ENCODE data around the gene CACNG4.

CACNG4 gene

GRCh38 chr17:66963909-66964771 is at the start of gene CACNG4:
Gene CACNG4 (plus strand): TSS chr17:66964707. CDS start chr17:66964912, 205 bp downstream.
- H3K4me3 ChIP-seq (ENCODE audit: low read depth, low read length): peak within 1 kb of the TSS; percentile 28
- DNase-seq (ENCODE audit: low read depth): no peak

GRCh38 chr17:66915204-66915611 is 49.3 kb upstream of the CACNG4 start:
- peak; percentile 14 for DNase-seq (ENCODE audit: low read depth)
- peak; percentile 43 for TF ChIP-seq CTCF (conservative IDR thresholded peaks at IDR 0.05; ENCODE audit: low read depth, low read length)
- H3K4me3 ChIP-seq (ENCODE audit: low read depth, low read length): no peak overlapping the region

More at GRCh38 chr17:66963909-66964771, at the start of gene CACNG4:
- no peak for TF ChIP-seq CTCF (conservative IDR thresholded peaks at IDR 0.05; ENCODE audit: low read depth, low read length)

- DNase-seq (ENCODE audit: low read depth): no peak
- no peak overlapping the region for H3K4me3 ChIP-seq (ENCODE audit: low read depth, low read length)
- no peak for TF ChIP-seq CTCF (conservative IDR thresholded peaks at IDR 0.05; ENCODE audit: low read depth, low read length)
Observed at GRCh38 chr17:66915792-66916191, 48.7 kb upstream of the CACNG4 start.

- TF ChIP-seq CTCF (conservative IDR thresholded peaks at IDR 0.05; ENCODE audit: low read depth, low read length): no peak
Observed at GRCh38 chr17:66916946-66917345, 47.6 kb upstream of the CACNG4 start.

GRCh38 chr17:66918896-66919295 is 45.6 kb upstream of the CACNG4 start:
- DNase-seq (ENCODE audit: low read depth): no peak
- no peak for TF ChIP-seq CTCF (conservative IDR thresholded peaks at IDR 0.05; ENCODE audit: low read depth, low read length)
- H3K4me3 ChIP-seq (ENCODE audit: low read depth, low read length): no peak overlapping the region

More at GRCh38 chr17:66916946-66917345, 47.6 kb upstream of the CACNG4 start:
- H3K4me3 ChIP-seq (ENCODE audit: low read depth, low read length): no peak overlapping the region
- DNase-seq (ENCODE audit: low read depth): no peak

GRCh38 chr17:66920435-66920834 is 44.1 kb upstream of the CACNG4 start:
- H3K4me3 ChIP-seq (ENCODE audit: low read depth, low read length): no peak overlapping the region
- no peak for TF ChIP-seq CTCF (conservative IDR thresholded peaks at IDR 0.05; ENCODE audit: low read depth, low read length)
- no peak for DNase-seq (ENCODE audit: low read depth)

GRCh38 chr17:66920950-66921349 is 43.6 kb upstream of the CACNG4 start:
- no peak for TF ChIP-seq CTCF (conservative IDR thresholded peaks at IDR 0.05; ENCODE audit: low read depth, low read length)
- DNase-seq (ENCODE audit: low read depth): peak; percentile 12
- H3K4me3 ChIP-seq (ENCODE audit: low read depth, low read length): no peak overlapping the region
